ENCODE data around the gene SFRP4.

The SFRP4 gene

DNA sequence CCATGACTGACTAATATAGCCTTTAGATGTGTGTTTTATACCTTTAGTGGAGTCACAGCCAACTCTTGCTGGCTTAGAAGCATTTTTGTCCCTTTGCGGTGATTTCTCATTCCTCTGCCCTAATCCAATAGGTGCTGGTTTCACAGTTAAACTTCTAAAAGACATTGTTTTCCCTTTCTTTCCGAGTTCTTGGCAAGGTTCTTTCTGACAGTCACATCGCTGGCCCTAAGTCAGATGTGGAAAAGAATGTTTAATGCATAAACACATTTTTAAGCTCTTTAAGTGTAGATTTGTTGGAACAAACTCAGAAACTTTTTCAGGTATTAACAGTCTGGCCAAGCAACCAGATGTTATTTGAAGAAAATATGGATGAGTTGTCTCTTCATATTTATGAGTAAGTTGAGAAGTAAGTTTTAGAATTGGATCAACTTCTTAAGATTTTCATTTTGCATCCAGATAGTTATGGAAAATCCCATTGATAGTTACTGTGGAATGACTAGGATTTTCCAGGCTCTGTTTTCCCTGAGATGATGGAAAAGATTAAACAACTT, 7.9 kb upstream of the SFRP4 start:
- DNase-seq (ENCODE audit: low read depth) = no peak

DNA sequence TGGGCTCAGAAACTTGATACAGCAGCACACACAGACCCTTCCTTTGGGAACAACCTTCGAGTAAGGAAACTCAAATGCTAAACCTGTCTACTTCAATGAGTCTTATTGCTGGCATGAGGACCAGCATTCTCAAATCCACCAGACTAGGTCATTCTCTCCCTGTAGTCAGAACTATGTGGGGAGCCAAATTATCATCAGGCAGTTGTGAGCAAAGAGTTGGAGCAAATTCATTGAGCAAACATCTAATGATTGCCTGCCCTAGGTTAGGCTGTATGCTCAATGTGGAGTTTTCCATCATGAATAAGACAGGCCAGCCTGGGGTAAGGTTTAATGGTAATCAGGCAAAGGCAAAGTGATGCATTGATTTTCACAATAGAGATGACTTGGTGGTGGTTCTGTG, 7.4 kb upstream of the SFRP4 start:
- DNase-seq (ENCODE audit: low read depth) = no peak

DNA sequence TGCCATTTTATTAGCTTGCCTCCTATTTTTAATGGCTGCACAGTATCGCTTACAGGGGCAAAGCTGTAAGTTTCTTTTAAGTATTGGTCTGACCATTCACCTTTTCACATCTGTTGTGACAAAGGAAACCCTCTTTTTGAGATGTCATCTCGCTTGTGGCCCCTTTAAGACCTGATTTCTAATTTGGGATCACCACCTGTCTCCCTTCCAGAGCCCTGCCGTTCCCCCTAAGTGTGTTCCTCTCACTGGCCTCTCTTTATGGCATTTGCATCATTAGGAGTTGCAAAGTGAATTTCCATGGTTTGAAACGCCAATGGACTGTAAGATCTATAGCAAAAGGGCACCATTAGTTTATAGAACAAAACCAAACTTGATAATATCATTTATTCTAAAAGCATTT, 5.3 kb upstream of the SFRP4 start:
- no peak for DNase-seq (ENCODE audit: low read depth)

DNA sequence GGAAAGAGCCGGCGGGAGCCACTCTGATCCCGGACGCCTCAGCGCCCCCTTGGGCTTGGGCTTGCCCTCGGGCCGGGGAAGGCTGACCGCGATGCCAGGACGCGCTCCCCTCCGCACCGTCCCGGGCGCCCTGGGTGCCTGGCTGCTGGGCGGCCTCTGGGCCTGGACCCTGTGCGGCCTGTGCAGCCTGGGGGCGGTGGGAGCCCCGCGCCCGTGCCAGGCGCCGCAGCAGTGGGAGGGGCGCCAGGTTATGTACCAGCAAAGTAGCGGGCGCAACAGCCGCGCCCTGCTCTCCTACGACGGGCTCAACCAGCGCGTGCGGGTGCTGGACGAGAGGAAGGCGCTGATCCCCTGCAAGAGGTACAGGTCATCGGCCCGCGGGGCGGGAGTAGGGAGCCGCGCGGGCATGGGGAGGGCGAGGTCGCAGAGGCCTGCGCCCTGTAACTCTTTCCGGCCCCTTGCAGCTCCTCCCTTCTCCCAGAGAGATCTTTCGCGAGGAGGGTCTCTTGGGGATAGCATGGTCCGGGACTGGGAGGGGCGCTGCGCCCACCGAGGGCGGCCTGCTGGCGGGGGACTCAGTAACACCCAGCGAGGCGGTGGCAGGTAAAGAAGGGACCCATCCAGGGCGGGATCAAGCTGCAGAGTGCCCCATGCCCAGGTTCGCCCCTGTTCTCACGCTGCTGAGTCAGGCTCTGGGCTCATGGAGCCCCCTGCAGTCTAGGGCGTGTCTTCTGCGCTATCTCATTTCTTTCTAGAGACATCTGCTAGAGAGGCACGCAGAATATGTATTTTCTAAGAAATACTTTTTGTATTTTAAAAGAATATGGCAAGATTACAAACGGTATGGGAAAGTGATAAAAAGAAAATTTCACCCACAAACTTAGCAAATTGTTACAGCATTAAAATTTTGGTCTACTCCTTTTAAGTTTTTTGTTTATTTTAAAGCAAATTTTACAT, 4.5 kb upstream of the SFRP4 start:
- DNase-seq (ENCODE audit: low read depth) = no peak

DNA sequence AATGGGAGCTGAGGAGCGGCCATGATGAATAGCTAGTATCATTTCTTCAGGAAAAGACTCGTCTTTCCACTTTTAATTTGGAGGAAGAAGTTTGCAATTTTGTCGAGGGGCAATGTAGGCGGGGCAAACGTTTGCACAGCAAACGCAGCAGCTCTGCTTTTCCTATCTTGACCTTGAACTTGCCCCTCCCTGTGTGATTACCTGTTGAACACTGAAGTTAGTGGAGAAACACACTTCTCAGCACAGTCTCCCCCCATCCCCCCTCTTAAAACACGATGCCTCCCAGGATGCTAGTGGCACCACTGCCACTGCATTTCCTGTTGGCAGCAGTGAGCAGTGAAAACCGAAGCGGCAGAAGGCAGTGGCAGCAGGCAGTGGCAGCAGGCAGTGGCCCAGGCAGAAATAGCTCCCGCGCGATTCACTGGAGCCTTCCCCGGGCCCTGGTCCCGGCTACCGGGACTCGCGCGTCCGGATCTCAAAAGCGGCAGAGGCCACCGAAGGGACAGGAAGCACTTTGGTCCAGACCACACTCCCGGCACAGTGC, 3.8 kb upstream of the SFRP4 start, which contains the start of gene EPDR1:
Gene EPDR1 (plus strand): TSS at position 336 of the 544 bp plus-strand sequence. CDS start 300 bp downstream, outside the sequence.
- DNase-seq (ENCODE audit: low read depth) = no peak

DNA sequence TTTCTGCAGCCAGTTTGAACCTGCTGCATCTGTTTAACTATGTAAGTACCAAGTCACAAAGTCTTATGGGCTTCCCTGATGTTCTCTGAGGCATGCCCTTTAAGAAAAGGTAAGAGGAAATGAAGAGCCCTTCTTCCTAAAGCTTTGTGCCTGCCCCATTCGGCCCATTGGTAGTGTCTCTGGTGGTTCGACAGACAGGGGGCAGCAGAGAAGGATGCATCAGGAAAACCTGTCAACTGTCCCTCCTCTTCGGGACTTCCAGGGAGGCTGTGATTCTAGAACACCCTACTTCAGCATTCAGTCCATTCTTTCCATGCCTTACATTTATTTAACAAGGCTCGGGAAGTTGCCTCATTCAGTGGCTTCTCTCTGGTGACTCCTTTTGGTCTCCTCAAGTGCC, 1.9 kb upstream of the SFRP4 start:
- no peak for DNase-seq (ENCODE audit: low read depth)

DNA sequence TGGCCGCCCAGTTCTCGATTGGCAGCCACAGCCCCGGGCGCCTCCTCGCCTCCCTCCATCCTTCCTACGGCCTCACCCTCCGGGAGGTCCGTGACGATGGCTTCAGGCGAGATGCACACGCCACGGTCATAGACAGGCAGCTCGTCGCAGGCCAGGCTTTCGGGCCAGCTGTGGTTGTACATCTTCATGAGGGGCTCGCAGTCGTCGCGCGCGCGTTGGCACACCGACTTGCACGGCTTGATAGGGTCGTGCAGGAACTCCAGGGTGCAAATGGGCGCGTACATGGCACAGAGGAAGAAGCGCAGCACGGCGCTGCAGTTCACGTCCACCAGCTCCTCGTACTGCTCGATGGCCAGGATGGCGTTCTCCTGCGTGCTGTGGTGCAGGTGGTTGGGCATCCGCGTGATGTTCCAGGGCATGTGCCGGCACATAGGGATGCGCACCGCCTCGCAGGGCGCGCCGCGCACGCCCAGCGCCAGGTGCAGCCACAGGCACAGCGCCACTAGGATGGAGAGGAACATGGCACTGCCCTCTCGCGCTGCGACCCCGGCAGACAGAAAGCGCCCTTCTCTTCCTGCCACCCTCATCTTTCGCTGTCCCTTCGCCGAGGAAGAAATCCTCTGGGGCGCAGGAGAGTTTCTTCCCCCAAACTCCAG, 472 bp downstream of the SFRP4 start:
- DNase-seq (ENCODE audit: low read depth) = no peak

DNA sequence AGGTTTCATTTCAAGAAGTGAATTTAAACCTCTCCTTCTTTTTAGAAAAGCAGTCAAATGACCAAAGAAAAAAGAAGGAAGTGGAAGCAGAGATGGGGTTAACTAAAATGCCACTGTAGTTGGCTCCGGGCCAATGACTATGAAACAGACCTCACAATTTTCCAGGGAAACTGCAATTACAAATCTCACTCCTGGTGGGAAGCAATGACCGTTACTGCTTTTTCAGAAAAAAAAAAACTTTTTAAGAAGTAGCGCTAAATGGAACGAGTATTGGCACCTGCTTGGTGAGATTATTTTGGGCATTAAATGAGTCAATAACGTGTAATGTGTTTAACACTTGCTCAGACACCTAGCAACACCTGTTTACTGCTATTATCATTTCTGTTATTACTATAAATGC, 1.2 kb downstream of the SFRP4 start:
- no peak for DNase-seq (ENCODE audit: low read depth)

DNA sequence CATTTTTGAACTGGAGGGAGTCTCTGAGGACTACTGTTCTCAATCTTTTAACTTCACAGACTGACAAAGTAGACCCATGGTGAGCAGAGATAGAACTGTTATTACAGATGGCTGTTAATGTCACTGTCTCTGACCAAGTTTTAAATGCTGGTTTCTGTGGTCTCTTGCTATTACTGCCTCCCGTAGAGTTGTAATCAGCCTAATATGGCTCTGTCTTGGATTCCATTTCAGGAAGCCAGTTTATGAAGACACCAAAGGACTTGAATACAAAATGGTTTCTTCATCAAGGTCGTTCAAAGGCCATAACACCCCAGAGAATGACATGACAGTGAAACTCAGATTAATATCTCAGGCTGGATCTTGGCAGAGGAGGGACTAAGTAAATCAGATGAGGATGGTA, 3.9 kb downstream of the SFRP4 start:
- no peak for DNase-seq (ENCODE audit: low read depth)

DNA sequence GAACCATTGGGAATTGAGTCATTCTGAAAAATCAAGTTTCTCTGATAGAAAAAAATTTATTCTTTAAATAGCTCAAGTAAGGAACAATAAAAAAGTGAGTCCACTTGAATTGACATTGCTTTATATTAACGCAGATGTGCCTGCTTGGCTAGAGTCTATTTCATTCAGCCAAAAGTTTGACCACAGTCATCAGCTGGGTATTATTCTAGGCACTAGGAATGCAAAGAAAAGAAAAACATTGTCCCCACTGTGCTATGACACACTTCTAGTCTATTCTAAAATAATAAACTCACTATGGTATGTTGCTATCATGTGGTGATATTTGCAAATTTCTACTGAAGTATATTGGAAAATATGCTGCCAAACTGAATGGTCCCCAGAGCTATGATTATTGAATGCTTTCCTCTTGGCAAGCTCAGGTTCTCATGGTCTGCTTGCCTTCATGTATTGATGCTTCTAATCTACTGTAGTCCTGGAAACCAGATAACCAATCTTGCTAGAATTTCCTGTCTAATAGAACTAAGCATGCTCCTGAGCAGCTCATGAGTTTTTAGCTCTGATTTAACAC, 8.3 kb downstream of the SFRP4 start:
- DNase-seq (ENCODE audit: low read depth) = peak; percentile 12

DNA sequence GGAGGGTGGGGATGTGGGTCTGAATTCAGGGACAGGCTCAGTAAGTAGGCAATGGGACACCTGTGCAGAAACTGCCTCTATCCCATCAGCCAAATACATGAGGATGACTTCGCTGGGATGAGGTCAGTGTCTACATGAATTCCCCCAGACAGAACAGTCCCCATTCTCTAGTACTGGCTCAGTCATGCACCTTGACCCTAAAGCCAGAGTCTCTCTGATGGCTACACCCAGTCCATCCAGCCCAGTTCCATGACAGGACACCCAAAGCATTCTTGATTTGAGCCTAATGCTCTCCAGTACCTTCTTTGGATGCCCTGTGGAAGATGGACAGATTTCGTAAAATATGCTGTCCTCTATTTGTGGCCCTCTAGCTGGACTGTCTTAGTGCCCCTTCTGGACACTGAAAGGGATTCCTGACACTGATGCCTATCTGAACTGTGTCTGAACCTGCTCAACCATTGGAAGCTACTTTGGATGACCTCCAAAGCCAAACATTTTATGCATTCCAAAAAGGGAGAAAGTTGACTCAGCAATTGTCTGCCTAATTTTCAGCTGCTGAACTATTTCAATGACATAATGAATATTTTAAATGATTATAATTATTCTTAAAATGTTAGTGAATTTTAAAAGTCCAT, 14.6 kb downstream of the SFRP4 start:
- no peak for DNase-seq (ENCODE audit: low read depth)

DNA sequence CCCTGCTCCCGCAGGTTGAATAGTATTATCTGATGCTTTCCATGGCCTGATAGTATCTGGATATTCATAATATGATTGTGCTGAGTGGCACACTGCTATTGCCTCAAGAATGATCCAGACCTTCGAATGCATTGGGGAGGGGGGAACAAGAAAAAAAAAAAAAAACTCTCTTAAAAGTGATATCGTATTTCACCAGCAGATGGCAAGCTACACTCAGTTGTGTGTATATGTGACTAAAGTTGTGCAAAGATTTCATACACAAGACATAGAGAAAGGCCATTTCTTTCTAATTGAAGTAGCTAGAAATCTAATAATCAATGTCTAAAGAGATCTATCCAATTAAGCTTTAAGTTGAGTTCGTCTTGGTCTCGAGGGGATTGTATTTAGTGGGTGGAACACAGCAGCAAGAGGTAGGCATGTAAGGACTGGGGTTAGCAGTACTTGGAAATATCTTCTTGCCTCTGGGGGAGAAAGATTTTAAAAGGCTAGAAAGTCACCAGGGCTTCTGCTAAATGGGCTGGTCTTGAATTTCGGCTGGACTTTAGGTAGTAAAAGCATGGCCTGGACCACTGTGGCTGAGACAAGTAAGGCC, 15.3 kb downstream of the SFRP4 start:
- peak; percentile 27 for DNase-seq (ENCODE audit: low read depth)

DNA sequence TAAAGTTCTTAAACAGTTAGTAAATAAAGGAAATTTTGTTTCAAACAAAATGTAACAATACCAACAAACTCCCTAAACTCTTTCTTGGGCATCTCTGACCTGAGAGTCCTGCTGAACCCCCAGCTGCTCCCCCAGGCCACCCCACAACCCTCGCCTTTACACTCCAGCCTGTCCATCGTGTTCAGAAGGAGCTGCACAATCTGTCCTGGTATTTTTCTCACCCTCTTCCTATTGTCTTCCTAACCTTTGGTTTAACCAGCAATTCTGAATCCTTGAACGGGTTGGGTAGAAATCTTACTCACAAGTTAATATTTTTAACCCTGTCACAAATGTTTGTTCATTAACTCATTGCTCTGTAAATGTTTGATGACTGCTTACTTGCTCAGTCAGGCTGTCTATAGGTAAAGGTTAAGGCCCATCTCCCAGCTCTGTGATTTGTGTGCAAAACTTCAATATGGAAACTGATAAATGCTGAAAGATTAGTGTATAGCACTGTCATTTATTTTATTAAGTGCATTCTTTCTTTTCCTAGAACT, 16.8 kb downstream of the SFRP4 start:
- DNase-seq (ENCODE audit: low read depth) = no peak

DNA sequence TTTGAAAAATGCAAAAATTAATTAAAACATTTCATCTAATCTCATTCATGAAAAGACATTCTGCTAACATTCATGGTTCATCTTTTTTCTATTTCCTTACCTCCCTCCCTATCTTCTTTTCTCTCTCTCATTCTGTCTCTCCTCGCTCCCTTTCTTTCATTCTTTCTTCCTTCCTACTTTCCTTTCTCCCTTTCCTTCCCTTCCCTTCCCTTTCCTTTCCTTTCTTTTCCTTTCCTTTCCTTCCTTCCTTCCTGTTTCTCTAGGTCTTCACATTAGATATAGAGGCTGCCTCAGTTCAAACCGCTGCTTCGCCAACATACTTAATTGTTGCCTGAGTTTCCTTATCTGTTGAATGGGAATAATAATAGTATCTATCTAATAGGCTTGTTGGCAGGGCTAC, 21.9 kb downstream of the SFRP4 start:
- DNase-seq (ENCODE audit: low read depth) = no peak

DNA sequence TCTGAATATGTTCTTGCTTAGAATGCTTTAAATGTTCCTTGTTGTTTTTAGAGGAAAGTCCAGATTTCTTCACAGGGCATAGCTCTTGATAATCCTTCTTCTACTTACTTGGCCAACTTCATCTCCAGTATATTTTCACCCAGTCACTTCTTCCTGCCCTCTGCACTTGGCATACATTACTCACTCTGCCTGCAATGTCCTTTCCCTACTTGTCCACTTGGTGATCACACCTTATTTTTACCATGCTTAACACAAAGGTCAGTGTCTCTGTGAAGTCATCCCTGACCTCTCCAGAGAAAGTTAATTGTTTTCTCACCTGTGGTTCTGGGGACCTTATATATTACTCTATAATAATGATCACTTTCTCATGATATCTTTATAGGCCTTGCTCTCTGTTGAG, 23.3 kb downstream of the SFRP4 start:
- DNase-seq (ENCODE audit: low read depth) = no peak

DNA sequence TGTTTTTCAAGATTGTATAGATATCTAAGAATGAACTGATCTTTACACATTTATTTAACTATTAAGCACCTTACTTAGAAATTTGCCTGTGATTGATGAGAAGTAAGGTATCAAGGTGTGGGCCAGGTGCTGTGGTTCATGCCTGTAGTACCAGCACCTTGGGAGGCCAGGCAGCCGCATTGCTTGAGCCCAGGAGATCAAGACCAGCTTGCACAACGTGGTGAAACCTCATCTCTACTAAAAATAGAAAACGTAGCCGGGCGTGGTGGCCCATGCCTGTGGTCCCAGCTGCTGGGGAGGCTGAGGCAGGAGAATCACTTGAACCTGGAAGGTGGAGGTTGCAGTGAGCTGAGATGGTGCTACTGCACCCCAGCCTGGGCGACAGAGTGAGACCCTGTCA, 34.5 kb downstream of the SFRP4 start:
- no peak for DNase-seq (ENCODE audit: low read depth)

All from fibroblast of the conjunctiva (primary cell).